Measurements from ENCODE around the gene CREB1.
"Not testable (repeated sequence)": the region's sequence is repeated elsewhere in the genome, so short reads cannot be mapped to it uniquely, and the experiment has no call there.

CREB1 gene

DNA sequence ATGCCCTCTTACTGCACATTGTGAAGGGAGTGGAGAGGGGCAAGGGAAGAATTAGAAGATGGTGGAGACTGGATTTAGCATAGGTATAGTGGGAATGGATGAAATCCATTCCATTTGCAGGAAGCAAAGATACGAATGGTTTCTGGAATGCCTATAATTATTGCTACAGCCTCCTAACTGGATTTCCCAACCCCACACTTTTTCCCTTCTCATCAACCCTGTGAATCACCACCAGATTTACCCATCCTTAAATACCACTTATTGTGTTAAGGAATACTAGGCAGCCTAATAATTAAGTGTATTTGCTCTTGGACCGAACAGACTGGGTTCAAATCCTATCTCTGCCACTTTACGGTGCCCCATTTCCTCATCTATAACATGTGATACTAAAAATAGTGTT is 39.3 kb upstream of the CREB1 start:
- Histone ChIP-seq H3K4me1 (no peaks in the 10 kb centered on the region), H3K36me3 (no peaks in the 10 kb centered on the region), H3K27ac (no peak overlapping the region), H3K27me3 (no peaks in the 10 kb centered on the region), H4K20me1 (no peaks in the 10 kb centered on the region), H3K4me3 (no peak overlapping the region), H3K9me3 (no peaks in the 10 kb centered on the region), H3K4me2 (no peak overlapping the region), H3K9ac (no peak overlapping the region)
- no peak for TF ChIP-seq Cebpa-rat (IDR thresholded peaks at IDR 0.05)

GRCh38 chr2:207491086-207491485 is 38.7 kb upstream of the CREB1 start:
- Histone ChIP-seq H4K20me1 (no peaks in the 10 kb centered on the region), H3K4me2 (no peak overlapping the region), H3K27ac (no peak overlapping the region), H3K27me3 (no peaks in the 10 kb centered on the region), H3K9ac (no peak overlapping the region), H3K4me3 (no peak overlapping the region), H3K9me3 (no peaks in the 10 kb centered on the region), H3K4me1 (no peaks in the 10 kb centered on the region), H3K36me3 (no peaks in the 10 kb centered on the region)
- TF ChIP-seq Cebpa-rat (IDR thresholded peaks at IDR 0.05): no peak

DNA sequence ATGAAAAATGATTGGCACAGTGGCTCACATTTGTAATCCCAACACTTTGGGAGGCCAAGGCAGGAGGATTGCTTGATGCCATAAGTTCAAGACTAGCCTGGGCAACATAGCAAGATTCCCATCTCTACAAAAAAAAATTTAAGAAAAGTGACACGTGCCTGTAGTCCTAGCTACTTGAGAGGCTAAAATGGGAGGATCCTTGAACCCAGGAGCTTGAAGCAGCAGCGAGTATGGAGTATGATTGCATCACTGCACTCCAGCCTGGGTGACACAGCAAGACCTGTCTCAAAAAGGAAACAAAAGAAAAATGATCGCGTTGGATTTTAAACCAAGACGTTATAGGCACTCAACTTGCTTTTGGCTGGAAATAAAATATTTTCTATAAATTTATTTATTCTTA is 37.8 kb upstream of the CREB1 start:
- Histone ChIP-seq H4K20me1 (no peaks in the 10 kb centered on the region), H3K36me3 (no peaks in the 10 kb centered on the region), H3K27me3 (no peaks in the 10 kb centered on the region), H3K4me3 (no peak overlapping the region), H3K4me1 (no peaks in the 10 kb centered on the region), H3K4me2 (no peak overlapping the region), H3K27ac (no peak overlapping the region), H3K9ac (no peak overlapping the region), H3K9me3 (no peaks in the 10 kb centered on the region)
- TF ChIP-seq Cebpa-rat (IDR thresholded peaks at IDR 0.05): no peak

DNA sequence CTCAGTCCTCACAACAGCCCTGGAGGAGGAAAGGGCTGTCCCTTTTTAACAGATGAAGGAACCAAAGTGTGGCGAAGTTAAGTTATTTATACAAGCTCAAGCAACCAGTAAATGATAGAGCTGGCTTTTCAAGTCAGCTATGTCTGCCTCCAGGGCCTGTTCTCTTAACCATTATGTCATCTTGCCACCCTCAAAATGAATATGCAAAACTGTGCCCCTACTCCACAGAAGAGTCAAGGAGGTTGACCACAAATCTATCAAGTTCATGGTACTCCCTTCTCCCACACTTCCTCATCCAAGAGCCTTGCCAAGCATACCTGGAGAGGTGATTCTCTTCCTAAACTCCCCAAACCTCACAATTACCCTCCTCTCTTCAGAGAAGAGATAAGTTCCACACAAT is 37.3 kb upstream of the CREB1 start:
- TF ChIP-seq Cebpa-rat (IDR thresholded peaks at IDR 0.05): no peak
- Histone ChIP-seq H3K9ac (no peak overlapping the region), H3K27me3 (no peaks in the 10 kb centered on the region), H3K4me1 (no peaks in the 10 kb centered on the region), H3K9me3 (no peaks in the 10 kb centered on the region), H3K36me3 (no peaks in the 10 kb centered on the region), H3K4me3 (no peak overlapping the region), H4K20me1 (no peaks in the 10 kb centered on the region), H3K27ac (no peak overlapping the region), H3K4me2 (no peak overlapping the region)

DNA sequence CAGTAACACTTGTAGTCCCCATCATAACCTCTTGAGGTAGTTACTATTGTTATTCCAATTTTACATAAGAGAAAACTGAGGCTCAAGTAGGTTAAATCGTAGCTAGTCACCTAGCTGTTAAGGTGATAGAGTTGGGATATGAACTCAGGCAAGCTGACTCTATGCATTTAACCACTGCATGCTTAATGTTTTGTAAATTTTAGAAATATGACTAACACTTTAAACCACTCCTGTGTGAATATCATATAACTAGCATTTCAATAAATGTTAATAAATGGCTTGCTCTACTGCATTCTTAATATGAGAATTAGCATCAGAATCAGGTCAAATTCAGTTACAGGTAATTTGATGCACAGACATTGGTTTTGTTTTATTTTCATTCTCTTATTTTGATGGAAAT is 35.6 kb upstream of the CREB1 start:
- Histone ChIP-seq H3K27me3 (no peaks in the 10 kb centered on the region), H3K4me2 (no peak overlapping the region), H3K4me1 (peaks cover 4% of the 10 kb centered on the region), H4K20me1 (no peaks in the 10 kb centered on the region), H3K9me3 (no peaks in the 10 kb centered on the region), H3K27ac (no peak overlapping the region), H3K4me3 (no peak overlapping the region), H3K36me3 (no peaks in the 10 kb centered on the region), H3K9ac (no peak overlapping the region)
- no peak for TF ChIP-seq Cebpa-rat (IDR thresholded peaks at IDR 0.05)

DNA sequence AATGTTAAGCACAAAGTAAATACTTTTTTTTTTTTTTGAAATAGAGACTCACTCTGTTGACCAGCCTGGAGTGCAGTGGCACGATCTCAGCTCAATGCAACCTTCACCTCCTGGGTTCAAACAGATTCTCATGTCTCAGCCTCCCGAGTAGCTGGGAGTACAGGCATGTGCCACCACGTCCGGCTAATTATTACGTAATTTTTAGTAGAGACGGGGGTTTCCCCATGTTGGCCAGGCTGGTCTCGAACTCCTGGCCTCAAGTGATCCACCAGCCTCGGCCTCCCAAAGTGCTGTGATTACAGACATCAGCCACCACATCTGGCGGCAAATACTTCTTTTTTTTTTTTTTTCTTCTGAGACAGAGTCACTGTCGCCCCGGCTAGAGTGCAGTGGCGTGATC is 32.8 kb upstream of the CREB1 start:
- not testable (repeated sequence) for H3K4me1 ChIP-seq, H3K4me2 ChIP-seq, H3K27ac ChIP-seq, H3K9me3 ChIP-seq, H3K36me3 ChIP-seq, H3K4me3 ChIP-seq, H3K9ac ChIP-seq, H3K27me3 ChIP-seq, H4K20me1 ChIP-seq

- Histone ChIP-seq H3K27ac (no peak overlapping the region), H3K4me1 (peaks cover 15% of the 10 kb centered on the region), H3K27me3 (no peaks in the 10 kb centered on the region), H3K9me3 (no peaks in the 10 kb centered on the region), H3K4me2 (no peak overlapping the region), H3K4me3 (no peak overlapping the region), H3K36me3 (no peaks in the 10 kb centered on the region), H3K9ac (no peak overlapping the region), H4K20me1 (no peaks in the 10 kb centered on the region)
- TF ChIP-seq Cebpa-rat (IDR thresholded peaks at IDR 0.05): no peak
Measured at GRCh38 chr2:207497596-207497995, 32.2 kb upstream of the CREB1 start.

DNA sequence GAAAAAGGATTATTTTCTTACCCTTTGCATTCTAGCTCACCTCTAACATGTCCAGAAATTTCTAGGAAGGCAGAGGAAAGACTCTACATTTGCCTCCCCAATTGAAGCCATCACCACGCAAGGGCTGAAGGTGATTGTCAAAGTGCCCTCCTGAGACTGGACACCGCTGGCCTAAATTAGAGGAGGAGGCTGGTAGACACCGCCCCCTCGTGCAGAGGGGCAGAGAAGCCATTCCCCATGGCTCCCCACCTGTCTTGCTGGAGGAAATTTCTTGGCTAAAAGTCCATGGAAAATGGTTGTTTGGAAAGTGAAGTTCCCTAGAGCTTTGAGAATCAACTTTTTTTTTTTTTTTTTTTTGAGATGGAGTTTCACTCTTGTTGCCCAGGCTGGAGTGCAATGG is 31.3 kb upstream of the CREB1 start:
- Histone ChIP-seq H3K4me1 (peaks cover 18% of the 10 kb centered on the region), H3K27ac (no peak overlapping the region), H3K27me3 (no peaks in the 10 kb centered on the region), H3K4me3 (no peak overlapping the region), H3K9me3 (no peaks in the 10 kb centered on the region), H4K20me1 (no peaks in the 10 kb centered on the region), H3K4me2 (no peak overlapping the region), H3K9ac (no peak overlapping the region), H3K36me3 (no peaks in the 10 kb centered on the region)
- TF ChIP-seq Cebpa-rat (IDR thresholded peaks at IDR 0.05): no peak

GRCh38 chr2:207499114-207499513 is 30.6 kb upstream of the CREB1 start:
- no peak for TF ChIP-seq Cebpa-rat (IDR thresholded peaks at IDR 0.05)
- no peaks in the 10 kb centered on the region for H4K20me1 ChIP-seq
- H3K4me1 ChIP-seq: peaks cover 18% of the 10 kb centered on the region
- no peak overlapping the region for H3K9ac ChIP-seq
- no peaks in the 10 kb centered on the region for H3K9me3 ChIP-seq
- H3K36me3 ChIP-seq: no peaks in the 10 kb centered on the region
- H3K4me2 ChIP-seq: peak overlapping the region; percentile 48
- H3K27me3 ChIP-seq: no peaks in the 10 kb centered on the region
- H3K4me3 ChIP-seq: no peak overlapping the region
- H3K27ac ChIP-seq: no peak overlapping the region

GRCh38 chr2:207501802-207502576 is 27.8 kb upstream of the CREB1 start:
- H3K4me3 ChIP-seq: no peak overlapping the region
- no peaks in the 10 kb centered on the region for H3K9me3 ChIP-seq
- no peaks in the 10 kb centered on the region for H3K27me3 ChIP-seq
- no peak for TF ChIP-seq Cebpa-rat (IDR thresholded peaks at IDR 0.05)
- no peaks in the 10 kb centered on the region for H3K36me3 ChIP-seq
- peaks cover 23% of the 10 kb centered on the region for H3K4me1 ChIP-seq
- no peak overlapping the region for H3K4me2 ChIP-seq
- H3K27ac ChIP-seq: no peak overlapping the region
- no peaks in the 10 kb centered on the region for H4K20me1 ChIP-seq
- no peak overlapping the region for H3K9ac ChIP-seq

All from BLaER1 (cell line).